GM19452 (cell line): ENCODE data around the gene RBM33.

Experiments
- ATAC-seq: cut with Tn5 transposase; IDR thresholded peaks from one replicate; pipeline ENCODE4 v1.9.1; 2021; ENCODE audit not compliant: unreplicated experiment

RBM33 gene

DNA sequence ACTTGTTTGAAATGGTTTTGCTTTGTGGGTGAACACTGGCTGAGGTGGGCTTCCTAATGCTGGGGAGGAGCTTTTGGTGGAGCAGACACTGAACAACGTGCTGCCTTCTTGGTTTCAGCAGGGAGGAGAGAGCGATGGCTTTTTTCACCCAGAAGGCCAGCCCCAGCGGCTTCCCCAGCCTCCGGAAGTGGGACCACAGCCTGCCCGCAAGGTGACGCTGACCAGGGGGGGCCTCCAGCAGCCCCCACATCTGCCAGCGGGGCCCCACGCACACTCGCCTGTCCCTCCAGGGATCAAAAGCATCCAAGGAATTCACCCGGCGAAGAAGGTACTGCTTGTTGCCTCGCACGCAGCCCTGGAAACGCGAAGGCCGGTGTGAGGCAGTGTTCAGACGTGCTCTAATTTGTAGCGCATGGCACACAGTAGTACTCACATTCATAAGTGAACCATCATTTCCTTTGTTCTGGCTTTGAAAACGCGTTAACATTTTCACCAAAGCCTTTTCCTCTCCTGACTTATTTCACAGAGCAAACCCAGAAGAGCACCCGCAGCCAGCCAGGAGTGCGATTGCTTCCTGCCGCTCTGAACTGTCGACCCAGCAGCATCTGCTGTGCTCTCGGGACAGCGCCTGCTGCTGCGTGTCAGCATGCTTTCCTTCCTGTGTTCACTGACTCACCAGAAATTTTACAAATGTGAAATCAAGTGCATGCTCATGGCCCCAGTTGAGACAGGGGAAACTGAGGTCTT lies 119.4 kb downstream of the RBM33 start:
- peak; percentile 63 for ATAC-seq

DNA sequence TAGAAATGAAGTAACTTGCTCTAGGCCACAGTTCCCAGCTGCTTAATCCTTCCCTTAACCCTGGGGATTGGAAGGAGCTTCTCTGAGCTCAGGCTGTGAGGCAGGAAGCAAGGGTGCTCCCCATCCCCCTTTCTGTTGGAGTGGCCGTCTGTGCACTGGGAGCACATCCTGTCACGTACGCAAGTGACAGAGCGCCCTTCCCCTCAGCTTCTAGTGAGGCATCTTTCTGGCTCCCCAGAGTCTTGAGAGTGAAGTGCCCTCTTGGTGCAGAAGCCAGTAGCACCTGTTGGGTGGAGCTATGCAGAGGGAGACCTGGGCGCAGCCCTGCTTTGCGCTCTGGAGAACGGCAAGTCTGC lies 120.0 kb downstream of the RBM33 start:
- ATAC-seq = peak; percentile 39

DNA sequence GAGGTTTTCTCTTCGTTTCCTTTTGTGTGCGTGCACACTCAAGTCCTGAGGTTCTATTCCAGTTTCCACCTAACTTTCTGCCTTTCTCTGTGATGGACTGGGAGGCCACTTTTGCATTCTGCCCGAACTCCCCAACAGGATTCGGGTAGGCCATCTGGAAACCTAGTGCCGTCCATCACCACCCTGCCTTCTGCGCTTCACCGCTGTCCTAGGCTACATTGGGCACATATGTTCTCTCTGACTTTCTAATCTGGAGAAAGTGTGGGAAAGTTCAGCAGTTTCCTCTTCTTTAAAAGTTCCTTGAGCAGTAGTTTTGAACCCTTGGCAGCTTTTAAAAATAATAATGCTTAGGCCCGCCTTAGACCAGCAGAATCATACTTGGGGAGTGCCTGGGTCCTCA lies 121.0 kb downstream of the RBM33 start:
- ATAC-seq = no peak

DNA sequence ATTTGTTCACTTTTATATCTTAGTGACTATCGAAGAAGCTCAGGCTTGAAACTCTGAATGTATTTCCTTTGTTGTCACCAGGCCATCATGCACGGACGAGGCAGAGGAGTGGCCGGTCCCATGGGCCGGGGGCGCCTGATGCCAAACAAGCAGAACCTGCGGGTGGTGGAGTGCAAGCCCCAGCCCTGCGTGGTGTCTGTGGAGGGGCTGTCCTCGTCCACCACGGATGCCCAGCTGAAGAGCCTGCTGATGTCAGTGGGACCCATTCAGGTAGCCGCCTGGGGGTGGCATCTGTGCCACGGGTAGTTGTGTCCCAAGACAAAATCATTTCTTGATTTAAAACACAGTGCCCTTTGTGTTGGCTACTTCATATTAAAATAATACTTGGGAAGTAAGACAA lies 121.9 kb downstream of the RBM33 start:
- ATAC-seq = no peak

- ATAC-seq = no peak
Measured at GRCh38 chr7:155766966-155767916, 122.8 kb downstream of the RBM33 start.

DNA sequence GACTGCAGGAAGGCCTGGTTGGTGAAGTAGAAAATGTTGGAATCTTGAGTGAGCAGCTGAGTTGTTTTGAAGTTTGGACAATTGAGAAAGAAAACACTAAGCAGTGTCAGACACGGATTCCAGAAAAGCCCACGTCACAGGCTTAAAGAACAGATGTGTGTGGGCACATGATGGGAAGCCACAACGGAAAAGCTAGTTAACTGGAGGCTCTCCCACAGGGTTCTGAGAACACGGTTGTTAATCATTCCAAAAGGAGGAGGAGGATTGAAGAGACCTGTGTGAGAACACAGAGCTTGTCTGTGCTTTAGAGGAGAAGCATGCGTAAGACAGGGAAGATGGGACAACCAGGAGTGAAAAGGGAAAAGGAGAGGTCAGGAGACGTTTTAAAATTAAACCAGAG lies 125.2 kb downstream of the RBM33 start:
- ATAC-seq = no peak

DNA sequence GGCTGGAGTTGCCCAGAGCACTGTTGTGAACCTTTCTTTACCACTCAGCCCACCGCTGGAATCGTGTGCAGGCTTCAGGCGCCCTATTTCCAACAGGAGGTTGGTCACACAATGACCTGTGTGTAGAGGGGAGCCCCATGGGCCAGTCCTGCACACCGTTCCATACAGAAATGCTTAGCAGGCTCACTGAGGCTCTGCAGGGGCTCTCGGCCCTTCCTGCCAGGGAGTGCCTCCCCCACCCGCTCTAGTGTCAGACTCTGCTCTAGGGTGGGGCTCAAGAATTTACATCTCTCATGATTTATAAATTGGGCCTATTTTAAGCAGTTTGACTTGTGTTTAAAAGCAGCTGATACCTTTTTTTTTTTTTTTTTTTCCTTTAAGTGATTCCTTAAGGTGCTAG lies 125.8 kb downstream of the RBM33 start:
- no peak for ATAC-seq

GRCh38 chr7:155773531-155773930 lies 129.1 kb downstream of the RBM33 start:
- ATAC-seq = no peak

GRCh38 chr7:155774947-155775346 lies 130.5 kb downstream of the RBM33 start:
- ATAC-seq = no peak

DNA sequence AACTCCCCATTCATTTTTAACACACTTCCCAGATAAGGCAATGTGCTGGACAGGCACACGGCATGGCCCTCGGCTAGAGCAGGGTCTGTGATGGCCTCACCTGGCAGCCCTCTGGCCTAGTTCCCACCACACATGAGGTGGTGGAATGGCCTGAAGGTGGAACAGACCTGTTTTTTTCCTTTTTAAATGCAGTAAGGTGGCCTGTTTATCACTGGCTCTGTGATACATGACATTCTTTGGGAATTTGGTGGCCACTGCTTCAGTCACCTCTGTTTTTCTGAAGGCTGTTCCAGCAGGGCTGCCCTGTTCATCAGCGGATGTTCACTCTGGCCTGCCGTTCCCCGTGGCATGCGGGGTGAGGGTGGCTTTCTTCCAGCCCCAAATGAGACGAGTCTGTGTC lies 131.2 kb downstream of the RBM33 start:
- ATAC-seq = no peak

GRCh38 chr7:155776606-155777005 lies 132.1 kb downstream of the RBM33 start:
- ATAC-seq = no peak

DNA sequence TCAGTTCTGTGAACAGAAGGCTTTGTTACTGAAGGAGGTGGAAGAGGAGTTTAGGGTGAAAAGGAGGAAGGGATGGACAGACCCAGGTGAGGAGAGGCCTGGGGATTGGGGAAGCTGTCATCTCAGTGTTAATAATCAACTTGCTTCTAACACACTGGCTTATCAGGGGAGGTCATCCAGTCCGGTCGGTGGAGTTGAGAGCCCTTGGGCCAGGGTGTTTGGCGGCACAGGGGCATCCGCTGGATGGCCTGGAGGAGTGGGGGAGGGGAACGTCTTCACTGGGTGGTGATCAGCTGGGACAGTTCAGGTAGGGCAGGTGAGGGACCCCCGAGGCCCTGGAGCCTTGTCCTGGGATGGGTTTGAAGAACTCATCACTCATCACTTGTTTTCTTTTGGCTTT lies 133.9 kb downstream of the RBM33 start:
- ATAC-seq = no peak

- ATAC-seq = no peak
Measured at GRCh38 chr7:155780884-155781283, 136.4 kb downstream of the RBM33 start.

DNA sequence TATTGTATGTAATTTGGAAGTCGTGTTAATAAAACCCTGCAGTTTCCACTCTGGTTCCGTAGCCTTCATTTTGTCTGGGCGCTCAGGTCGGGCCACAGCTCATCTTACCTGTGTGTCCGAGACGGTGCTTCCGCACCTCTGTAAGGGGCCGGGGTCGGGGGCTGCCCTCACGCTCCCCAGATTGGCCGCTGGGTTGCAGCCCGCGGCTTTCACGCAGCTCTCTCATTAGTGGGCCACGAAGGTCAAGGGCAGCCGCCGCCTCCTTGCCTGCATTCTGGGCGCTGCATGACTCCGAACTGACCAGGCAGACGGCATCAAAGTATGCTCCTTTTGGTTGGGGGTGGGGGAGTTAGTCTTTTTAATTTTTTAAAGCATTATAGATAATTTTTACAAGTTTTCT lies 137.0 kb downstream of the RBM33 start:
- no peak for ATAC-seq

DNA sequence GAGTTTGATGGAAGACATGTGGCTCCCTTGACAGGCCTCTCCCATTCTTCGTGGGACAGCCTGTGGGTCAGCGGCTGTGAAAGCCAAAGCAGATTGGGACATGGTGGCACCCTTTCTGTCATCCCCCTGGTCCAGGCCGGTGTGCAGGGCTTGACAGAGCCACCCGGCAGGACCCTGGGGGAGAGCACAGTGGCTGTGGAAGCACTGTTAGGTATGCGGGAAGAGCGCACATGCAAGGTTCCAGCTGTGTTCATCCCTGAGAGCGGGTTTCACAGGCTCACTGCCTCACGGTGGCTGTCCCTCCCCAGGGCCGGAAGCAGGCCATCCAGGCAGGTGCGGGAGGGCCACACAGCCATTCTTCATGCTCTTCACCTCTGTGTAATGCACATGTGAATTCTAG lies 138.0 kb downstream of the RBM33 start:
- no peak for ATAC-seq

- ATAC-seq = no peak
Measured at GRCh38 chr7:155785536-155785935, 141.1 kb downstream of the RBM33 start.

DNA sequence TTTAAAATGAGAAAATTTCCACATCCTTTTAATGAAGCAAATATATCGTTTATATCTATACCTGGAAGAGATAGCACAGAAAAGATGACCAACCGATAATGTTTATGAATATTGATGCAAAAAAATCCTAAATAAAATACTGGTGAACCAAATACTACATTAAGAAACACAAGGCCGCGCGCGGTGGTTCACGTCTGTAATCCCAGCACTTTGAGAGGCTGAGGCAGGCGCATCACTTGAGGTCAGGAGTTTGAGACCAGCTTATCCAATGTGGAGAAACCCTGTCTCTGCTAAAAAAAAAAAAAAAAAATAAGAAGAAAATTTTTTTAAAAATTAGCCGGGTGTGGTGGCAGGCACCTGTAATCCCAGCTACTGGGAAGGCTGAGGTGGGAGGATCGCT lies 142.0 kb downstream of the RBM33 start:
- ATAC-seq = no peak

DNA sequence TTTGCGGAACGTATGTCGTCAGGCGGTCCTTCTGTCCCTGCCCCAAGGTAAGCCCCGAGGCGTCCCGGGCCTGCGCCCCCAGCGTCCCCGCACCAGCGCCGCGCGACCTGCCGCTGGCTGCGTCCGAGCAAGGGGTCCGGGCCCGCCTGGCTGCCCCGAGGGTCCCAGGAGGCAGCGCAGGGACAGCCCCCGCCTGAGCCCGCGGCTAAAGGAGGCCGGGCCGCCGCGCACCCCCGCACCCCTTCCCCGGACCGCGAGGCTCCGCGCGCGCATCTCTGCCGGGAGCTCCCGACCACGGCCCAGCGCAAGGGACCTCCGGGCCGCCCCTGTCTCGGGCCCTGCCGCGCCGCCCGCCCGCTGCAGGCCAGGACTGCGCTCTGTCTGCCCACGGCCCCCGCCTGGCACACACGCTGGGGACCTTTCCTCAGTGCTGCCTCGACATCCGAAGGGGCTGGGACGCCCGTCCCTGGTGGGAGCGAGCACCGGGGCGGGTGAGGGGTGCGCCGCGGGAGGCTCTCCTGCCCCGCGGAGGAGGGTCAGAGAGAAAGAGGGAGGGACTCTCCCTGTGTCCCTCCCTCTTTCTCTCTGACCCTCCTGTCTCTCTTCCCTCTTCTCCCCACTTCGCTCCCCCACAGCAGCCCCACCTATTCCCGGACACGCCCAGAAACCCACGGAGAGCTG lies 142.8 kb downstream of the RBM33 start:
- ATAC-seq = no peak

- no peak for ATAC-seq
Measured at GRCh38 chr7:155788616-155789000, 144.1 kb downstream of the RBM33 start.

- no peak for ATAC-seq
Measured at GRCh38 chr7:155789001-155789725, 144.7 kb downstream of the RBM33 start.

DNA sequence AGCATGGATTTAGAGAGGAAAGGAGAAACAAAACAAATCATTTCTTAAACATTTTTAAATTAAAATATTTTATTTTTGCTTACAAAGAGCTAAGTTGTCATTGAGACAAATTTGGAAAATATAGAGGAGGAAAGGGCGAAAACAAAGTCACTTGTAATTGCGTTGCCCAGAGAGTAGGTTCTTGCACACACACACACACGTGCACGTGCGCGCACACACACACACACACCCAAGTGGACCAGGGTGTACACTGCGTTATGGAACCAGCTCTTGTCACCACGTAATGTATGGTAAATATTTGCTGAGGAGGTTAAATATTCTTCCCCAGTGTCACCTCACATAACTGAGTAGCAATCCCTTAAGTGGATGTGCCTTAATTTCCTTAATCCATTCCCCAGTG lies 146.2 kb downstream of the RBM33 start:
- ATAC-seq = no peak
